Bronchial epithelial cell (primary cell): Measurements from ENCODE around the gene GATAD1. TPM values are rescaled to one million over a fixed set of nuclear protein-coding genes. Genes with fewer than 3 reads are reported as not detected.
"Not testable (repeated sequence)": the region's sequence is repeated elsewhere in the genome, so short reads cannot be mapped to it uniquely, and the experiment has no call there.

Experiments
- DNase-seq: peaks from one replicate; pipeline ENCODE4 v3.0.0-alpha.2; 2010; ENCODE audit warnings: low read depth
- FAIRE-seq: peaks from 2 replicates; lab custom pipeline; 2011; peaks lifted over from hg19 to GRCh38; lab: Jason Lieb, UNC
- H3K27me3 ChIP-seq: 2 replicates; pipeline ENCODE4 v1.5.1; 2011; ENCODE audit warnings: low read length; ENCODE audit not compliant: control insufficient read depth, insufficient read depth
- H3K36me3 ChIP-seq: 2 replicates; pipeline ENCODE4 v1.5.1; 2011; ENCODE audit warnings: low read length; ENCODE audit not compliant: control insufficient read depth, insufficient read depth
- H3K4me3 ChIP-seq: 2 replicates; pipeline ENCODE4 v1.5.1; 2011; ENCODE audit warnings: mild to moderate bottlenecking, low read depth, low read length, control low read depth
- CTCF ChIP-seq: IDR thresholded peaks from 2 replicates; pipeline ENCODE4 v1.5.1; 2011; ENCODE audit warnings: mild to moderate bottlenecking, moderate library complexity, low read length, control low read depth, inconsistent platforms; ENCODE audit not compliant: insufficient read depth, severe bottlenecking
- total RNA-seq: library from RNA; depleted of rRNA; stranded (reverse); fragments of >200 nt; gene quantifications from 2 replicates; pipeline ENCODE4 v1.2.1, GENCODE V29; 2014

The GATAD1 gene
- total RNA-seq, 1 donor from 2014 or later = 16.3 TPM

- H3K36me3 ChIP-seq = peaks cover 1% of the 10 kb centered on the region
- no peak for FAIRE-seq
- H3K27me3 ChIP-seq = no peaks in the 10 kb centered on the region
- H3K4me3 ChIP-seq = no peak overlapping the region
- DNase-seq = no peak
- TF ChIP-seq CTCF = no peak
Observed at GRCh38 chr7:92404170-92404614, 43.1 kb upstream of the GATAD1 start.

GRCh38 chr7:92409357-92409756, 37.9 kb upstream of the GATAD1 start:
- peaks cover 1% of the 10 kb centered on the region for H3K36me3 ChIP-seq
- FAIRE-seq = no peak
- TF ChIP-seq CTCF = no peak

GRCh38 chr7:92410162-92410561, 37.1 kb upstream of the GATAD1 start:
- not testable (repeated sequence) for H3K4me3 ChIP-seq, FAIRE-seq

More at GRCh38 chr7:92409357-92409756, 37.9 kb upstream of the GATAD1 start:
- DNase-seq = no peak
- Histone ChIP-seq H3K27me3 (peaks cover 4% of the 10 kb centered on the region), H3K4me3 (no peak overlapping the region)

GRCh38 chr7:92412745-92413144, 34.5 kb upstream of the GATAD1 start:
- H3K27me3 ChIP-seq = peaks cover 4% of the 10 kb centered on the region
- TF ChIP-seq CTCF = no peak
- DNase-seq (no peak), FAIRE-seq (no peak)
- no peaks in the 10 kb centered on the region for H3K36me3 ChIP-seq
- H3K4me3 ChIP-seq = no peak overlapping the region

More at GRCh38 chr7:92410162-92410561, 37.1 kb upstream of the GATAD1 start:
- H3K27me3 ChIP-seq, DNase-seq, H3K36me3 ChIP-seq: not testable (repeated sequence)

GRCh38 chr7:92413550-92413949, 33.7 kb upstream of the GATAD1 start:
- H3K36me3 ChIP-seq = no peaks in the 10 kb centered on the region
- no peak overlapping the region for H3K4me3 ChIP-seq
- TF ChIP-seq CTCF = no peak
- FAIRE-seq = no peak
- peaks cover 4% of the 10 kb centered on the region for H3K27me3 ChIP-seq
- DNase-seq = no peak

GRCh38 chr7:92415225-92415624, 32.1 kb upstream of the GATAD1 start:
- no peaks in the 10 kb centered on the region for H3K36me3 ChIP-seq
- FAIRE-seq = no peak
- H3K4me3 ChIP-seq = no peak overlapping the region
- TF ChIP-seq CTCF = no peak
- DNase-seq = no peak
- H3K27me3 ChIP-seq = peaks cover 4% of the 10 kb centered on the region
